LNCaP clone FGC (cell line): ENCODE results near the gene SELENOO.
A peak's percentile ranks its signal among the peaks of the same experiment; 100 is the strongest.

Source experiments
- DNase-seq: peaks from one replicate; pipeline ENCODE4 v3.0.0-alpha.2; 2011; ENCODE audit warnings: low read depth
- H3K4me3 ChIP-seq: 2 replicates; pipeline ENCODE4 v1.5.1; 2011; ENCODE audit warnings: mild to moderate bottlenecking, low read depth, low read length, control low read depth
- CTCF ChIP-seq: IDR thresholded peaks from 2 replicates; pipeline ENCODE4 v1.5.1; 2012; ENCODE audit warnings: mild to moderate bottlenecking; ENCODE audit not compliant: control insufficient read depth, insufficient read depth; ENCODE audit errors: extremely low read depth

SELENOO gene

GRCh38 chr22:50205781-50206569 is 5.2 kb downstream of the SELENOO start:
- DNase-seq = no peak
- H3K4me3 ChIP-seq = no peak overlapping the region
- TF ChIP-seq CTCF = no peak

GRCh38 chr22:50206599-50206998 is 5.8 kb downstream of the SELENOO start:
- no peak overlapping the region for H3K4me3 ChIP-seq
- TF ChIP-seq CTCF = peak; percentile 31; the same call in 1 of the 2 replicates
- DNase-seq = no peak

- DNase-seq = no peak
- no peak overlapping the region for H3K4me3 ChIP-seq
- TF ChIP-seq CTCF = no peak
Measured at GRCh38 chr22:50207383-50208140, 6.8 kb downstream of the SELENOO start.

- H3K4me3 ChIP-seq = no peak overlapping the region
- DNase-seq = no peak
- no peak for TF ChIP-seq CTCF
Measured at GRCh38 chr22:50208430-50208938, 7.7 kb downstream of the SELENOO start.

- H3K4me3 ChIP-seq = no peak overlapping the region
- DNase-seq = no peak
- no peak for TF ChIP-seq CTCF
Measured at GRCh38 chr22:50208939-50209892, 8.4 kb downstream of the SELENOO start.

- no peak for DNase-seq
- no peak overlapping the region for H3K4me3 ChIP-seq
- peak; percentile 86 for TF ChIP-seq CTCF
Measured at GRCh38 chr22:50209893-50210292, 9.1 kb downstream of the SELENOO start.
